ENCODE results near the gene PLEKHH2.

The PLEKHH2 gene

GRCh38 chr2:43764086-43764705 is 127.1 kb downstream of the PLEKHH2 start:
- DNase-seq: no peak

GRCh38 chr2:43766006-43766405 is 128.9 kb downstream of the PLEKHH2 start:
- no peak for DNase-seq

- DNase-seq: peak; percentile 95
Measured at GRCh38 chr2:43773876-43774613, 137.0 kb downstream of the PLEKHH2 start, which contains the start of gene DYNC2LI1. Gene DYNC2LI1, plus strand, starts transcription at chr2:43774039. Its CDS starts 100 bp downstream, at chr2:43774139.

GRCh38 chr2:43774617-43775016 is 137.6 kb downstream of the PLEKHH2 start:
- DNase-seq: no peak

GRCh38 chr2:43776324-43776723 is 139.3 kb downstream of the PLEKHH2 start:
- DNase-seq: no peak

- no peak for DNase-seq
Measured at GRCh38 chr2:43777306-43777926, 140.4 kb downstream of the PLEKHH2 start.

GRCh38 chr2:43778233-43778632 is 141.2 kb downstream of the PLEKHH2 start:
- no peak for DNase-seq

- no peak for DNase-seq
Measured at GRCh38 chr2:43787895-43788294, 150.8 kb downstream of the PLEKHH2 start.

GRCh38 chr2:43788646-43789045 is 151.6 kb downstream of the PLEKHH2 start:
- no peak for DNase-seq

- no peak for DNase-seq
Measured at GRCh38 chr2:43790147-43790546, 153.1 kb downstream of the PLEKHH2 start.

GRCh38 chr2:43791035-43791765 is 154.1 kb downstream of the PLEKHH2 start:
- no peak for DNase-seq

- no peak for DNase-seq
Measured at GRCh38 chr2:43792653-43793052, 155.6 kb downstream of the PLEKHH2 start.

- no peak for DNase-seq
Measured at GRCh38 chr2:43794956-43795355, 157.9 kb downstream of the PLEKHH2 start.

GRCh38 chr2:43796206-43796605 is 159.1 kb downstream of the PLEKHH2 start:
- DNase-seq: no peak

GRCh38 chr2:43798300-43798699 is 161.2 kb downstream of the PLEKHH2 start:
- DNase-seq: no peak

- no peak for DNase-seq
Measured at GRCh38 chr2:43800894-43801293, 163.8 kb downstream of the PLEKHH2 start.

- no peak for DNase-seq
Measured at GRCh38 chr2:43802135-43802534, 165.1 kb downstream of the PLEKHH2 start.

- DNase-seq: no peak
Measured at GRCh38 chr2:43803113-43803512, 166.1 kb downstream of the PLEKHH2 start.

- DNase-seq: no peak
Measured at GRCh38 chr2:43806719-43807031, 169.6 kb downstream of the PLEKHH2 start.

- DNase-seq: no peak
Measured at GRCh38 chr2:43810452-43810851, 173.4 kb downstream of the PLEKHH2 start.

- DNase-seq: no peak
Measured at GRCh38 chr2:43810888-43811287, 173.8 kb downstream of the PLEKHH2 start.

- DNase-seq: no peak
Measured at GRCh38 chr2:43812006-43812405, 174.9 kb downstream of the PLEKHH2 start.

GRCh38 chr2:43812947-43813346 is 175.9 kb downstream of the PLEKHH2 start:
- no peak for DNase-seq

- DNase-seq: no peak
Measured at GRCh38 chr2:43814711-43815110, 177.7 kb downstream of the PLEKHH2 start.

Data from right hindlimb (tissue), 1 donor.